K562 (cell line): ENCODE results near the gene TMEM150A.

Experiments
- AFF4 ChIP-seq: sonication (generic); formaldehyde crosslinking; IDR thresholded peaks from 2 replicates; pipeline ENCODE4 v1.8.0; 2023; ENCODE audit warnings: mild to moderate bottlenecking, missing genetic modification reagents
- CTCF ChIP-seq, 3 experiments: IDR thresholded peaks in 2 of 3; conservative IDR thresholded peaks in 1 of 3; 2 replicates each; pipeline ENCODE4 v1.5.1; 2011 to 2012; ENCODE audit warnings: low read length in 3 of 3, mild to moderate bottlenecking in 3 of 3, control low read depth in 2 of 3, improper control_type of control experiment in 1 of 3, inconsistent platforms in 1 of 3, low read depth in 1 of 3, mixed read lengths in 1 of 3, moderate library complexity in 1 of 3; ENCODE audit not compliant: insufficient read depth in 2 of 3
- CUX1 ChIP-seq: fragments of 200-800 bp; sonication (Bioruptor generic); IDR thresholded peaks from 2 replicates; pipeline ENCODE4 v1.6.1; 2016; ENCODE audit warnings: missing genetic modification characterization, missing compliant biosample characterization
- ESRRA ChIP-seq: fragments of 450-650 bp; IDR thresholded peaks from 2 replicates; pipeline ENCODE4 v1.6.1; 2014; ENCODE audit warnings: low read depth, mild to moderate bottlenecking, moderate library complexity, borderline replicate concordance
- FOXJ2 ChIP-seq: fragments of 200-800 bp; sonication (Bioruptor generic); IDR thresholded peaks from 2 replicates; pipeline ENCODE4 v1.6.1; 2016; ENCODE audit warnings: missing genetic modification characterization, missing compliant biosample characterization
- HCFC1 ChIP-seq: IDR thresholded peaks from 2 replicates; pipeline ENCODE4 v1.6.1; 2012; ENCODE audit warnings: low read depth, low read length, improper control_type of control experiment
- REST ChIP-seq, 2 experiments: fragments of 450-650 bp; formaldehyde crosslinking in 1 of 2; IDR thresholded peaks; 2 replicates each; pipeline versions ENCODE4 v1.4.0 to v1.6.1; 2014 to 2020; ENCODE audit warnings: mild to moderate bottlenecking in 2 of 2, borderline replicate concordance in 1 of 2, low read depth in 1 of 2
- RFX5 ChIP-seq: IDR thresholded peaks from 2 replicates; pipeline ENCODE4 v1.6.1; 2011; ENCODE audit warnings: low read depth, mild to moderate bottlenecking, improper control_type of control experiment, low read length
- SIN3B ChIP-seq: fragments of 450-650 bp; IDR thresholded peaks from 2 replicates; pipeline ENCODE4 v1.6.1; 2017; ENCODE audit warnings: low read depth, mild to moderate bottlenecking, moderate library complexity
- ZZZ3 ChIP-seq: fragments of 450-650 bp; IDR thresholded peaks from 2 replicates; pipeline ENCODE4 v1.6.1; 2016; ENCODE audit warnings: antibody characterized with exemption, mild to moderate bottlenecking, moderate library complexity

- no peak for TF ChIP-seq HCFC1
- TF ChIP-seq ESRRA: no peak
- no peak for TF ChIP-seq SIN3B
- no peak for TF ChIP-seq REST (IDR thresholded peaks at IDR 0.05; ENCODE audit: borderline replicate concordance)
- TF ChIP-seq REST (CRISPR knock-in tag; IDR thresholded peaks at IDR 0.05; ENCODE audit: low read depth): no peak
- no peak for TF ChIP-seq ZZZ3
- no peak for TF ChIP-seq FOXJ2 (tag)
- TF ChIP-seq CTCF (IDR thresholded peaks at IDR 0.05 in 2 of 3, conservative IDR thresholded peaks at IDR 0.05 in 1 of 3; ENCODE audit: insufficient read depth in 2 of 3, low read depth in 1 of 3, low read length in 3 of 3): no peak
- TF ChIP-seq AFF4 (CRISPR knock-in tag): no peak
- TF ChIP-seq CUX1 (CRISPR knock-in tag): no peak
- TF ChIP-seq RFX5: no peak
Observed at GRCh38 chr2:85597241-85597640, 5.3 kb downstream of the TMEM150A start.
